ENCODE results near the gene CHKB.

CHKB gene

GRCh38 chr22:50609599-50609998, 26.9 kb upstream of the CHKB start:
- no peak for TF ChIP-seq CTCF (IDR thresholded peaks at IDR 0.05)

GRCh38 chr22:50608996-50609395, 26.3 kb upstream of the CHKB start:
- TF ChIP-seq CTCF (IDR thresholded peaks at IDR 0.05): no peak

GRCh38 chr22:50607659-50608020, 25.0 kb upstream of the CHKB start:
- TF ChIP-seq CTCF (IDR thresholded peaks at IDR 0.05): no peak

- TF ChIP-seq CTCF (IDR thresholded peaks at IDR 0.05): no peak
Measured at GRCh38 chr22:50606946-50607658, 24.5 kb upstream of the CHKB start.

- TF ChIP-seq CTCF (IDR thresholded peaks at IDR 0.05): 0 out of 2 replicates have a peak, but pooled peaks have one; percentile 27
Measured at GRCh38 chr22:50606165-50606945, 23.7 kb upstream of the CHKB start.

GRCh38 chr22:50605613-50606074, 23.0 kb upstream of the CHKB start:
- no peak for TF ChIP-seq CTCF (IDR thresholded peaks at IDR 0.05)

- no peak for TF ChIP-seq CTCF (IDR thresholded peaks at IDR 0.05)
Measured at GRCh38 chr22:50605002-50605612, 22.5 kb upstream of the CHKB start.

Data from LNCAP (cell line).